ENCODE data around the gene SSBP3.

Gene SSBP3

GRCh38 chr1:54371942-54372275 is 34.3 kb downstream of the SSBP3 start:
- Histone ChIP-seq H4K20me1 (ENCODE audit: insufficient read depth, low read length) (no peaks in the 10 kb centered on the region), H3K79me2 (ENCODE audit: low read length) (no peaks in the 10 kb centered on the region), H3K27me3 (ENCODE audit: low read depth, low read length) (no peaks in the 10 kb centered on the region)

GRCh38 chr1:54371038-54371941 is 34.9 kb downstream of the SSBP3 start:
- Histone ChIP-seq H3K4me1 (ENCODE audit: low read length) (peaks cover 22% of the 10 kb centered on the region), H3K36me3 (replicated peaks; ENCODE audit: low read depth, low read length) (no peaks in the 10 kb centered on the region), H4K20me1 (ENCODE audit: insufficient read depth, low read length) (no peaks in the 10 kb centered on the region), H3K9ac (ENCODE audit: low read length) (no peak overlapping the region), H2AFZ (ENCODE audit: low read depth, low read length) (no peak overlapping the region), H3K9me3 (ENCODE audit: insufficient read depth, low read length) (no peaks in the 10 kb centered on the region), H3K27me3 (ENCODE audit: low read depth, low read length) (no peaks in the 10 kb centered on the region), H3K27ac (ENCODE audit: low read length) (no peak overlapping the region), H3K4me3 (ENCODE audit: low read length) (no peak overlapping the region), H3K79me2 (ENCODE audit: low read length) (no peaks in the 10 kb centered on the region), H3K4me2 (ENCODE audit: low read length) (no peak overlapping the region)
- TF ChIP-seq CTCF (IDR thresholded peaks at IDR 0.05; ENCODE audit: low read depth, low read length) (no peak), EZH2phosphoT487 (IDR thresholded peaks at IDR 0.05; ENCODE audit: low read depth) (no peak)

More at GRCh38 chr1:54371942-54372275, 34.3 kb downstream of the SSBP3 start:
- H3K4me2 ChIP-seq (ENCODE audit: low read length) = no peak overlapping the region
- no peak overlapping the region for H3K4me3 ChIP-seq (ENCODE audit: low read length)
- no peaks in the 10 kb centered on the region for H3K9me3 ChIP-seq (ENCODE audit: insufficient read depth, low read length)
- H3K4me1 ChIP-seq (ENCODE audit: low read length) = peaks cover 28% of the 10 kb centered on the region
- no peak overlapping the region for H3K27ac ChIP-seq (ENCODE audit: low read length)
- H3K36me3 ChIP-seq (replicated peaks; ENCODE audit: low read depth, low read length) = no peaks in the 10 kb centered on the region
- TF ChIP-seq CTCF (IDR thresholded peaks at IDR 0.05; ENCODE audit: low read depth, low read length) (no peak), EZH2phosphoT487 (IDR thresholded peaks at IDR 0.05; ENCODE audit: low read depth) (no peak)
- H3K9ac ChIP-seq (ENCODE audit: low read length) = no peak overlapping the region
- no peak overlapping the region for H2AFZ ChIP-seq (ENCODE audit: low read depth, low read length)

DNA sequence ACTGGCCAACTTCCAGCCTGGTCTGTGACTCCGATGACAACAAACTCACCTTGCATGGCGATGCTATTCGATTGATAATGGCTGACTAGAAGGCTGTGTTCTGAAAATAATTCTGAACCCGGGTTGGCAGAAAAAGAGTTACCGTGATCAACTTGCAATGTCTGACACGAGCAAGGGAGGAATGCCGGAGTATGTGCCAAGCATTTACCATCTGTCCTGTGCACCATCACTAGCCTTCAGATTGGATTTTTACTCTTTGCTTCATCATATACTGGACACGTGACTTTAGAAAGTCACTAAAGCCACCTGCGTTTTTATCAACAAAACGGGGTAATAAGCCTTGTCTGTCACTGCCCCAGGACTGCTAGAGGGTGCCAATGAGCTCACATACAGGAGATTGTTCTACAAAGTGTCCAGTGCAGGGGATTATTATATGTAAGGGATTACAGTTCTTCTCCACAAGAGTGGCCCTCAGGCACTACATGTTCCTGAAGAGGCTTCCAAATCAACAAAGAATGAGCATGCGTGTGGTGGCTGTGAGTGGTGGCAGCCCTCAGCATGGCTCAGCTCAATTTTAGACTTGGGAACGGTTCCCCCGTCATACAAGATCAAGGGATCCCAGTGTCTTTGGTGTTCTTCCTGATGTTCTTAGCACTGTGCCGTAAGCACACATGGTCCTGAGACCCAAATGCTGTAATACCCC is 35.8 kb downstream of the SSBP3 start:
- Histone ChIP-seq H2AFZ (ENCODE audit: low read depth, low read length) (no peak overlapping the region), H3K79me2 (ENCODE audit: low read length) (no peaks in the 10 kb centered on the region), H3K4me3 (ENCODE audit: low read length) (no peak overlapping the region), H3K4me1 (ENCODE audit: low read length) (peaks cover 18% of the 10 kb centered on the region), H3K9me3 (ENCODE audit: insufficient read depth, low read length) (no peaks in the 10 kb centered on the region), H3K4me2 (ENCODE audit: low read length) (no peak overlapping the region), H4K20me1 (ENCODE audit: insufficient read depth, low read length) (no peaks in the 10 kb centered on the region), H3K36me3 (replicated peaks; ENCODE audit: low read depth, low read length) (no peaks in the 10 kb centered on the region), H3K27ac (ENCODE audit: low read length) (no peak overlapping the region), H3K9ac (ENCODE audit: low read length) (no peak overlapping the region), H3K27me3 (ENCODE audit: low read depth, low read length) (no peaks in the 10 kb centered on the region)
- TF ChIP-seq EZH2phosphoT487 (IDR thresholded peaks at IDR 0.05; ENCODE audit: low read depth) (no peak), CTCF (IDR thresholded peaks at IDR 0.05; ENCODE audit: low read depth, low read length) (no peak)

DNA sequence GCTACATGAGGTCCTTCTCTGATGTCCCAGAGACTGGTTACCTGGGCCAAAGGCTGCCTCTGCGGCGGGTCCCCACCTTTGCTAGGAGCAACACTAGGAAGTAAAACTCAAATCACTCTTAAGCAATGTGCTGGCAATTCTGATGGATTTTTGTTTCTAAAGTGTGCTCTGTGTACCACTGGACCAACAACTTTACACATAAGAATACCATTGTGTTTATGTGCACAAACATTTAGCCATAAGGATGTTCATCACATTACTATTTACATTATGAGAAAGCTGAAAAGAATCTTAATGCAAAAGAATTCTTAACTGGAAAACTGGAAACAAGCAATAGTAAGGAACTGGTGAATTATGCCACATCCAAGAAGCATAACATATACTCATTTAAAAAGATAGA is 38.6 kb downstream of the SSBP3 start:
- no peaks in the 10 kb centered on the region for H3K36me3 ChIP-seq (replicated peaks; ENCODE audit: low read depth, low read length)
- H3K79me2 ChIP-seq (ENCODE audit: low read length) = no peaks in the 10 kb centered on the region
- no peak for TF ChIP-seq CTCF (IDR thresholded peaks at IDR 0.05; ENCODE audit: low read depth, low read length)
- TF ChIP-seq EZH2phosphoT487 (IDR thresholded peaks at IDR 0.05; ENCODE audit: low read depth) = no peak
- H3K27ac ChIP-seq (ENCODE audit: low read length) = no peak overlapping the region
- H4K20me1 ChIP-seq (ENCODE audit: insufficient read depth, low read length) = no peaks in the 10 kb centered on the region
- H2AFZ ChIP-seq (ENCODE audit: low read depth, low read length) = no peak overlapping the region
- no peak overlapping the region for H3K4me2 ChIP-seq (ENCODE audit: low read length)
- no peaks in the 10 kb centered on the region for H3K27me3 ChIP-seq (ENCODE audit: low read depth, low read length)
- H3K9me3 ChIP-seq (ENCODE audit: insufficient read depth, low read length) = no peaks in the 10 kb centered on the region
- H3K4me1 ChIP-seq (ENCODE audit: low read length) = peaks cover 10% of the 10 kb centered on the region
- H3K9ac ChIP-seq (ENCODE audit: low read length) = no peak overlapping the region
- no peak overlapping the region for H3K4me3 ChIP-seq (ENCODE audit: low read length)
